Measurements from ENCODE around the gene AFF3. TPM values are rescaled to one million over a fixed set of nuclear protein-coding genes. Genes with fewer than 3 reads are reported as not detected.
A peak's percentile ranks its signal among the peaks of the same experiment; 100 is the strongest.

The AFF3 gene
- total and polyA plus RNA-seq, 2 of the 13 experiments (the other 11 are each of a cell fraction or from before 2014, with no cell fraction given) = not detected

DNA sequence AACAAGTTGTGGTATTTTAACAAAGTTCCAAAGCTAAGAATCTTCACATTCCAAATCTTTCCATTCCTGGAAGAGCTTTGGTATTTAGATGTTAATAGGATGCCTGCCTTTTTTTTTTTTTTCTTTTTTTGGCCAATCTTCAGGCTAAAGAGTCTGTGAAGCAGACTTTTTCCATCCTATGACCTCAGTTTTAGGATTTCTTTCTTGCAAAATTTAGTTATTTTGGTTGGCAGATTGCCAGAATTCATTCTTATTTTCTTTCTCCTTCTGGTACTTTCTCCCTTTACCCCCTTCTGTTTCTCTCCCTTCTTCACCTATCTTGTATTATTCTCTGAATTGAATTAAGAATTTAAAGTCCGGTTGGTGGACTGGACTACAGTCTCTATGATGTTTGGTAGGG, 434.8 kb downstream of the AFF3 start:
- H2AFZ ChIP-seq (ENCODE audit: low read length) = no peak overlapping the region
- BruUV-seq (replicated peaks) = no TSS peak

DNA sequence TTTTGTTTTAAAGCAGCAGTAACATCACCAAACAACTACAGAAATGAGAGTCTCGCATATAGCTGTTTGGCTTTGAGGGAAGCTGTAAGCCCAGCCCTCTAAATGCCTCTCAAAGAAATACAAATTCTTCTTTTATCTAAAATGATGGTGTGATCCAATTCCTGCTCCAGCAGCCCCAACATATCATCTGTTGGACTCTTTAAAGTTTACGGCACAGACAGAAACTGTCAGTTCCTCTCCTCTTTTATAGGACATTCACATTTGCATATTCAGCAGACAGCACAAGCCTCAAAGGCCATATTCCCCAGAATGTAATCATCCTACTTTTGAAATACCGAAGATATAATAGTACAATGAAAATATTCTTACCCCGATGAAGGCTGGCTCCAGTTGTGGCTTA, 435.7 kb downstream of the AFF3 start:
- FAIRE-seq (no peak), DNase-seq (ENCODE audit: low spot score) (no peak), ATAC-seq (no peak)
- intact Hi-C loops (cut with micrococcal nuclease; ENCODE audit: unreplicated experiment) (no loop called here), in situ Hi-C loops (cut with HindIII; ENCODE audit: extremely low pct_ligation_motif_present, low pct_unique_long_range_greater_than_20kb) (no loop called here)
- Histone ChIP-seq H3K79me2 (ENCODE audit: insufficient read depth, low read length) (no peaks in the 10 kb centered on the region), H4K20me1 (ENCODE audit: insufficient read depth, low read length) (no peaks in the 10 kb centered on the region), H3K9me3 (ENCODE audit: low read length) (no peaks in the 10 kb centered on the region), H3K27ac (ENCODE audit: extremely low read length, insufficient read depth, low read length) (no peak overlapping the region), H3K4me3 (replicated peaks in 1 of 3; ENCODE audit: insufficient read depth in 1 of 3, low read depth in 2 of 3, low read length in 3 of 3) (no peak overlapping the region), H3K27me3 (ENCODE audit: control insufficient read depth in 1 of 2, insufficient read depth in 2 of 2, low read length in 2 of 2) (no peaks in the 10 kb centered on the region), H3K4me2 (ENCODE audit: low read depth, low read length) (no peak overlapping the region), H2AFZ (ENCODE audit: low read length) (no peak overlapping the region), H3K9ac (ENCODE audit: insufficient read depth, low read depth, low read length) (no peak overlapping the region), H3K4me1 (ENCODE audit: insufficient read depth, low read length) (no peaks in the 10 kb centered on the region), H3K36me3 (replicated peaks in 1 of 2; ENCODE audit: control insufficient read depth in 1 of 2, insufficient read depth in 2 of 2, low read length in 2 of 2) (no peaks in the 10 kb centered on the region)
- WGBS (ENCODE audit: low lambda C conversion rate) = 51% methylated on average over 4 of the region's 4 CpGs
- TF ChIP-seq ZFY (CRISPR knock-in tag; IDR thresholded peaks at IDR 0.05) (no peak), ZNF33B (CRISPR knock-in tag; IDR thresholded peaks at IDR 0.05) (no peak), ZNF557 (CRISPR knock-in tag; IDR thresholded peaks at IDR 0.05) (no peak), SSRP1 (CRISPR knock-in tag; IDR thresholded peaks at IDR 0.05) (no peak), SP4 (CRISPR knock-in tag; IDR thresholded peaks at IDR 0.05) (no peak), TARDBP (CRISPR knock-in tag; IDR thresholded peaks at IDR 0.05) (no peak), STAG1 (CRISPR knock-in tag; IDR thresholded peaks at IDR 0.05) (no peak)
- TF ChIP-seq, protein P1, sequence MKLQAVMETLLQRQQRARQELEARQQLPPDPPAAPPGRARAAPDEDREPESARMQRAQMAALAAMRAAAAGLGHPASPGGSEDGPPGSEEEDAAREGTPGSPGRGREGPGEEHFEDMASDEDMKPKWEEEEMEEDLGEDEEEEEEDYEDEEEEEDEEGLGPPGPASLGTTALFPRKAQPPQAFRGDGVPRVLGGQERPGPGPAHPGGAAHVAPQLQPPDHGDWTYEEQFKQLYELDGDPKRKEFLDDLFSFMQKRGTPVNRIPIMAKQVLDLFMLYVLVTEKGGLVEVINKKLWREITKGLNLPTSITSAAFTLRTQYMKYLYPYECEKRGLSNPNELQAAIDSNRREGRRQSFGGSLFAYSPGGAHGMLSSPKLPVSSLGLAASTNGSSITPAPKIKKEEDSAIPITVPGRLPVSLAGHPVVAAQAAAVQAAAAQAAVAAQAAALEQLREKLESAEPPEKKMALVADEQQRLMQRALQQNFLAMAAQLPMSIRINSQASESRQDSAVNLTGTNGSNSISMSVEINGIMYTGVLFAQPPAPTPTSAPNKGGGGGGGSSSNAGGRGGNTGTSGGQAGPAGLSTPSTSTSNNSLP (IDR thresholded peaks at IDR 0.05; ENCODE audit: low read depth, low read length) = no peak
- ChIA-PET CTCF (ENCODE audit: low intra/inter-chr PET ratio, low total read pairs) (no interaction called here), POLR2A (no interaction called here)
- BruUV-seq (replicated peaks) = no TSS peak

More for the DNA sequence above, 434.8 kb downstream of the AFF3 start:
- ChIA-PET POLR2A (no interaction called here), CTCF (ENCODE audit: low intra/inter-chr PET ratio, low total read pairs) (no interaction called here)
- intact Hi-C loops (cut with micrococcal nuclease; ENCODE audit: unreplicated experiment) = no loop called here
- H3K9me3 ChIP-seq (ENCODE audit: low read length) = no peaks in the 10 kb centered on the region
- H3K4me3 ChIP-seq (replicated peaks in 1 of 3; ENCODE audit: insufficient read depth in 1 of 3, low read depth in 2 of 3, low read length in 3 of 3) = no peak overlapping the region
- no peak overlapping the region for H3K27ac ChIP-seq (ENCODE audit: extremely low read length, insufficient read depth, low read length)
- FAIRE-seq (no peak), ATAC-seq (no peak), DNase-seq (ENCODE audit: low spot score) (no peak)
- no peak overlapping the region for H3K4me2 ChIP-seq (ENCODE audit: low read depth, low read length)
- no peaks in the 10 kb centered on the region for H3K36me3 ChIP-seq (replicated peaks in 1 of 2; ENCODE audit: control insufficient read depth in 1 of 2, insufficient read depth in 2 of 2, low read length in 2 of 2)
- 18% methylated on average over 1 of the region's 1 CpG for WGBS (ENCODE audit: low lambda C conversion rate)
- H3K79me2 ChIP-seq (ENCODE audit: insufficient read depth, low read length) = no peaks in the 10 kb centered on the region
- no peak overlapping the region for H3K9ac ChIP-seq (ENCODE audit: insufficient read depth, low read depth, low read length)
- in situ Hi-C loops (cut with HindIII; ENCODE audit: extremely low pct_ligation_motif_present, low pct_unique_long_range_greater_than_20kb) = no loop called here
- TF ChIP-seq SRSF4 (IDR thresholded peaks at IDR 0.05; ENCODE audit: low read depth, low read length, poor library complexity, severe bottlenecking) (no peak), RELA (CRISPR knock-in tag; IDR thresholded peaks at IDR 0.05) (no peak), LCORL (IDR thresholded peaks at IDR 0.05) (peak; percentile 94), LCORL (CRISPR knock-in tag; IDR thresholded peaks at IDR 0.05) (no peak)
- no peaks in the 10 kb centered on the region for H3K27me3 ChIP-seq (ENCODE audit: control insufficient read depth in 1 of 2, insufficient read depth in 2 of 2, low read length in 2 of 2)
- no peaks in the 10 kb centered on the region for H4K20me1 ChIP-seq (ENCODE audit: insufficient read depth, low read length)
- H3K4me1 ChIP-seq (ENCODE audit: insufficient read depth, low read length) = no peaks in the 10 kb centered on the region

Measured in HepG2 (cell line).